HG02588 (cell line): ENCODE results near the gene BMPER.

Source experiments
- ATAC-seq: cut with Tn5 transposase; IDR thresholded peaks from one replicate; pipeline ENCODE4 v1.9.1; 2021; ENCODE audit warnings: mild to moderate bottlenecking, moderate library complexity; ENCODE audit not compliant: unreplicated experiment

The BMPER gene

GRCh38 chr7:34016876-34017275 lies 111.5 kb downstream of the BMPER start:
- ATAC-seq = no peak

GRCh38 chr7:34019301-34019790 lies 114.0 kb downstream of the BMPER start:
- ATAC-seq = no peak

- ATAC-seq = no peak
These were observed 117.3 kb downstream of the BMPER start for GRCh38 chr7:34022626-34023025.

- ATAC-seq = no peak
These were observed 120.3 kb downstream of the BMPER start for GRCh38 chr7:34025600-34025999.

- ATAC-seq = no peak
These were observed 121.3 kb downstream of the BMPER start for GRCh38 chr7:34026481-34027190.

GRCh38 chr7:34031156-34031555 lies 125.8 kb downstream of the BMPER start:
- ATAC-seq = no peak

GRCh38 chr7:34034728-34035127 lies 129.4 kb downstream of the BMPER start:
- ATAC-seq = no peak

- no peak for ATAC-seq
These were observed 130.9 kb downstream of the BMPER start for GRCh38 chr7:34036051-34036920.

GRCh38 chr7:34036972-34037792 lies 131.8 kb downstream of the BMPER start:
- no peak for ATAC-seq

GRCh38 chr7:34038816-34039470 lies 133.6 kb downstream of the BMPER start:
- ATAC-seq = no peak

GRCh38 chr7:34041707-34042106 lies 136.4 kb downstream of the BMPER start:
- ATAC-seq = no peak

GRCh38 chr7:34042406-34042805 lies 137.1 kb downstream of the BMPER start:
- no peak for ATAC-seq

- no peak for ATAC-seq
These were observed 138.3 kb downstream of the BMPER start for GRCh38 chr7:34043461-34044305.

- ATAC-seq = no peak
These were observed 138.9 kb downstream of the BMPER start for GRCh38 chr7:34044306-34044643.

- no peak for ATAC-seq
These were observed 139.5 kb downstream of the BMPER start for GRCh38 chr7:34044734-34045353.

GRCh38 chr7:34048445-34048844 lies 143.1 kb downstream of the BMPER start:
- no peak for ATAC-seq

GRCh38 chr7:34054075-34054474 lies 148.7 kb downstream of the BMPER start:
- no peak for ATAC-seq

- no peak for ATAC-seq
These were observed 151.8 kb downstream of the BMPER start for GRCh38 chr7:34057136-34057535.

GRCh38 chr7:34057956-34058355 lies 152.6 kb downstream of the BMPER start:
- ATAC-seq = no peak

- ATAC-seq = no peak
These were observed 153.4 kb downstream of the BMPER start for GRCh38 chr7:34058801-34059135.
